CD4-positive, alpha-beta T cell treated with Interleukin-15 for 1 hour (primary cell): ENCODE data around the gene OSBP2.

ENCODE experiments used
- DNase-seq: peaks from one replicate; pipeline ENCODE4 v3.0.0-alpha.2; 2020

The OSBP2 gene

DNA sequence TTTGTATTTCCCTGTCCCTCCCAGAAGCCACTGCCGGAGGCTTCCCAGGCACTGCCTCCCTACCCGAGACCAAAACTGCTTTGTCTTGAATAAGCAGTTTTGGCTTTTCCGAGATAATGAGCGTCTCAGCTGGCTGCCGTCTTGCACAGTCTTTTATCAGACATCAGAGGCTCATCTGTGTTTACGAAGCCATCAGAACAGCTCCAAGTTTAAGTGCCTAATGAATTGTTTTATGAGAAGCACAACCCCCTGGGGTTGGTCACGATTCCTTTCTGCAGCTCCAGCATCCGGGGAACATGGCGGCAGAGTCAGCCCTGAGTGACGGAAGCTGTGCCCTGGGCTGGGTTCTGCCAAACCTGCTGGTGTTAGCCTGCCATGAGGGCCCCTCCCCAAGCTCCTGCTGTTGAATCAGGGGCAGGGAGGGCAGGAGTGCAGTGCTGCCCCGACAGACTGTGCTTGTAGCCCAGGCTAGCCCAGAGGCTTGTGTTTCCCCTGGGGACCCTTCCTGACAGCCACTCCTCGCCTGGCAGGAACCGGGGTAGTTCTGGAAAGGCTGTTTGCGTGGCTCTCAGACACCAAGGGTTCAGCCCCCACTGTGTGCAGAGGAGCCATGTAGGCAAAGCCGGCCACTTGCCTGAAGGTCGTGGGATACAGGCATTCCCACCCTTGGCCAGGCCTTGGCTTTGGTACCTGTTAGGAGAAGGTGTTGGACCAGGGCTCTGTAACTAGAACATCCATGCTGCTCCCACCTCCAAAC is 177.8 kb downstream of the OSBP2 start:
- DNase-seq, result no peak

DNA sequence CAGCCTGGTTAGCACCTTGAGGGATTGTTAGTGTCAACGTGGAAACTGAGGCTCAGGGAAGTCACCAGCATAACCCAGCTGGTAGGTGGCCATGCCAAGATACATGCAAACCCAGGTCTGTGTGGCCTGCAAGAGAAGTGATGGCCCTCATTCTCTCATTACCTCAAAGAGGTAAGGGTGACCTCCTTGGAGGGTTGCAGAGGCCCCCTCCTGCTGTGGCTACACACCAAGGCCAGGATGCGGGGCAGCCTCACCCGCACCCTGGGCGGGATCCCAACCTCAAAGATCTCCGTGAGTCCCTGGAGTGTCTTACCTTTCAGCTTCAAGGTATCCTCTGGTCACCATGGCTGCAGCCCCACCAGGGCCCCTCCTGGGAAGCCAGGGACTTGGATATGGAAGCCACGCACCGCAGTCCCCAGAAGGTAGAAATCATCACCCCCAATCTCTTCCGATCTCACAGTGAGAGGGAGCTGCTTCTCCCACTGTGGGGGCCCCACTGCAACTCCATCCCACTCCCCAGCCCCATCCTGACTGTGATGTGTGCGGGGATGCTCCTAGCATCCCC is 178.5 kb downstream of the OSBP2 start:
- DNase-seq, result no peak

DNA sequence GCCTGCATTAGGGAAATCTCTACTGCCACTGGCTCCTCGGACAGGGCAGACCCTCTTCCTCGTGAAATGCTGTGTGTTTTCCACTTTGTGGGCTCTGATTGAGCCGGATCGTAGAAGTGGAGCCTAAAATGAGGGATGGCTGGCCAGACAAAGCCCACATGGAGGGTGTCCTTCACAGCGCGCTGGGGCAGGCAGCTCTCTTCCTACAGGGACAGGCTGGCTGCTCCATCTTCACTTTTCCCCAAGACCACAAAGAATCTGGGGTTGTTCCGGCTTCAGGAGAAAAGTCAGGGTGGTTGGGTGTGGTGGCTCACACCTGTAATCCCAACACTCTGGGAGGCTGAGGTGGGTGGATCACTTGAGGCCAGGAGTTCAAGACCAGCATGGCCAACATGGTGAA is 179.0 kb downstream of the OSBP2 start:
- DNase-seq, result no peak

DNA sequence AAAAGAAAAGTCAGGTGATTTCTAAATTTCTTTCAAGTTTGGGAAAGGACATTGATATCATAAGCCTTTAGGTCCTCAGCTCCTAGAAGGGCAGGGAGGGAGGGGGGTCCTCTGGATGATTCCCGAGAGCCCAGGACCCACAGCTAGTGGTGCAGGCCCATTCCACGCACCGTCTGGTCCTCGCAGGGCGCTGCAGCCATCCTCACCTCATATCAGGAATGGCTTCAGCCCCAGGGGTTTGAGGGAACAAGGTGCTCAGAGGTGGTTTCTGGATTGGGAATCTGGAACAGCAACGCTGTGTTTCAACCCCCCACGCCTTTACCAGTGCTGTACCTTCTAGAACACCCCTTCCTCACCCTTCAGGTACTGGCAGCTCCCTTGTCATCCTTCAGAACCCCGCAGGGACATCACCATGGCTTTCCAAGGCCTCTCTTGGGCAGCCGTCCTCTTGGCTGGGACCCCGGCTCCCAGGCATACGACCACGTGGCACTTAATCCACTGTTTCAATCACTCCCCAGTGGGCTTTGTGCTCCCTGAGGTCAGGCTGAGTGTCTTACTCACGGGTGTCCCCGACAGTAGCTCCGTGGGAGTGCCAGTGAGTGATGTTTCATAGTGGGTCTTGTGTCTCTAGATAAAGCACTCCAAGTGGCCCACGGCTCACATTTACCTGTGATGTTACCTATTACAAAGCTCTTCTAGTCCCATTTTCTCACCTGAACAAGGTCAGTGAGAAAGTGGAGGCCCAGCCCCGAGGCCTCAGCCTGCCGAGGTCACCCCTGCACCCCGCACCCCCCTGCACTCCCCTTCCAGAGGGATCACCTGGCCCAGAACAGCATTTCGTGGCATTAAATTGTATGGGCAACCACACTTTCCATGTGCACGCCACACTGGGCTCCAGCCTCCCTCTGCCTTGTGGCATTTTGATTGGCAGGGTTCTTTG is 180.0 kb downstream of the OSBP2 start:
- DNase-seq, result no peak

DNA sequence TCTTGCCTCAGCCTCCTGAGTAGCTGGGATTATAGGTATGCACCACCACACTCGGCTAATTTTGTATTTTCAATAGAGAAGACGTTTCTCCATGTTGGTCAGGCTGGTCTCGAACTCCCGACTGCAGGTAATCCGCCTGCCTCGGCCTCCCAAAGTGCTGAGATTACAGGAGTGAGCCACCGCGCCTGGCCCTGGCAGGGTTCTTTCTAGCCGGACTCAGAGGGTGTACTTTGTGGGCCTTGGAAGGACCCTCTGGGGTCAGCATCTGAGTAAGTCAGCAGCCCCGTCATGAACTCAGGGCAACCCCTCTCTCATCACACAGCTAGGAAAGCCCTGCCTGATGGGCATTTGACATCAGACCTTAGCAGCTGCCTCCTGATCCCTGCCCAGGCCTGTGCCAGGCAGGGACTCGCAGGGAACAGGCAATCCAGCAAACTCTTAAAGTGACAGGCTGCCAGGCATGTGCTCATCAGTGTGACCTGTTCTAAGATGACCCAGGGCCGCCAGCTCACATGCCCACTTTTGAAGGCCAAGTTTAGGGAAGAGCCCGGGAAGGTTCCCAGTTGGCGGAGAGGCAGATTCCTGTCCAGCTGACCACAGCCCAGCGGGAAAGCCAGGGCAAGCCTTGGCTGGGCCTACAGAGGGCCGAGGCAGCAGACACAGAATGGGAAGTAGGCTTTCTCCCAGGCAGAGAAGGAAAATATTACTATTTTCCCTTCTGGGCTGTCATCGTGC is 181.0 kb downstream of the OSBP2 start:
- DNase-seq, result no peak

DNA sequence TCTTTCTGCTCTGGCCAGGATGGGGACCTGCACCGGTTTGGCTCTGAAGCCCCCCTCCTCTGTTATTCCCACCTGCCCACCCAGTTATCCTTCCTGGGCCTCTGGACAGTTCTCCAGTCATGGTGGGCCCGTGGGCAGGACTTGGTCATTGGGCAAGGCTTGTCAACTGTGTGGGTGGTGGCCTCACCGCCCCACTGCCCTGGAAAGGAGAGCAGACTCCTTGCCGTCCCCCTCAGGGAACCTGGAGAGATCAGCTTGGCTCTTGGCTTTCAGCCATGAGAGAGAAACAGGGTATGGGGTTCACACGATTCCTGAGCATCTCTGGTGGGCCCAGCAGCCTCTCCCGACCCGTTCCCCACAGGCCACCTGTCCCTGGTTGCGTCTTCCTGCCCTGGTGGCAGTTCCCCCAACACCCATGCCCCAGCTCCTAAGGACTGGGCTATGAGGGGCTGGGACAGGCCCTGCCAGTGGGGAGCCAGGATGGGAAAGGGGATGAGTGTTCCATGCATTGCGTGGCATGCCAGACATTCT is 181.6 kb downstream of the OSBP2 start:
- DNase-seq, result no peak

DNA sequence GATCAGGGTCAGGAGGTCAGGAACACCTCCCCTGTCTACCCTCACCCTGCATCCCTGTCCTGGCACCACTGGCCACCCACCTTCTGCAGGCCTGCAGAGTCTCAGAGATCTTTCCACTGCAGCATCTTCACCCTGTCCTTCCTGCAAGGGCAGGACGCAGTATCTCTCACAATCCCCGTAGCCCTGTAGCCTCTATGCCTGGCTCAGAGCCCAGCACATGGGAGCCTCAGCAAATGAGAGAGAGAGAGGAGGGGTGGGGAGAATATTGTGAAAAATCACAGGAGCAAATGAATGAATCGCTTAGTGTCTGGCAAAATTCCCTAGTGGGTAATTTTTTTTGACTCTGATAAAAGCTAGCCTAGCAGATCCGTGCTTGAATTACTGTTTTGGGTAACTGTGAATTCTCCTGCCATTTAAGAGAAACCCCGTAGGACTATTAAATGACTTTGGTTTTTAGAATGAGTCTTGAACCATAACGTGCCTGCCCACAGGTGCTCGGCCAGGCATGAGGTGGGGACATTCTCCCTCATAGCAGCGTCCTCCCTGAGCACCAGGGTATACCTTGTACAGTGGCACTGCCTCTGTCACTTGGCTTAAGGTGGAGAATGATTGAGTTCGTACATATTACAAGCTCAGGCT is 182.4 kb downstream of the OSBP2 start:
- DNase-seq, result no peak

DNA sequence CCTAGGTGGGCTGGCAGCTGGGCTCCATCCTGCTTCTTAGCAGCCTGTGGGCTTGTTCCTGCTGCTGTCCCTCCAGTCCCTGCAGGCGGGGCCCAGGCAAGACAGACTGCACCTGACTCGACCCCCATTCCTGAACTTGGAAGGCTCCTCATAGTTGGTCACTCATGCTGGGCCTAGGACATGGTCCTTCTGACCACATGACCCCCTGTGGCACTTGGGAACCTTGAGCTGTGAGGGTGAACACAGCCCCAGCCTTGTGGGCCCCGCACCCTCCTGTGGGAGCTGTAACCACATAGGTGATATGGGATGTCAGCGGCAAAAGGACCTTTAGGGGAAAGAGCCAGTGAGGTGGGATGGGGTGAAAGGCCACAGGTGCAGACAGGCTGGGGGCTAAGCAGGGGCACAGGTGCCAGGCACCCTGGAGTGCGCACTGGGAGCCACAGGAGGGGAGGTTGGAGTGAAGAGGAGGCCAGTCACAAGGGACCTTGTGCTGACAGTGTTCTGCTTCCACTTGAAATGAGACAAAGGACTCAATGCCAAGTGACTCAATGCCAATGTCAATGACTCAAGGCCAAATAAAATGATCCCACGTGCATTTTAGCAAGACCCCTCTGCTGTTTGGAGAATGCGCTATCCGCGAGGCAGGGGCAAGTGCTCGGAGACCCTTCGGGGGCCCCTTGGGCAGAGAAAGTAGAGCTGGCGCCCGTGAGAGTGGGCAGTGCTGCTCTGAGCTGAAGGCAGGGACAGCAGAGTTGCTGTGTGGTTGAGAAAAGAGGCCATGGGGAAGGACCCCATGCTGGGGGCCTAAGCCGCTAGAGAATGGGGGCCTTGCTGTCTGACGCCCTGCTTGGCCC is 183.2 kb downstream of the OSBP2 start:
- no peak for DNase-seq

DNA sequence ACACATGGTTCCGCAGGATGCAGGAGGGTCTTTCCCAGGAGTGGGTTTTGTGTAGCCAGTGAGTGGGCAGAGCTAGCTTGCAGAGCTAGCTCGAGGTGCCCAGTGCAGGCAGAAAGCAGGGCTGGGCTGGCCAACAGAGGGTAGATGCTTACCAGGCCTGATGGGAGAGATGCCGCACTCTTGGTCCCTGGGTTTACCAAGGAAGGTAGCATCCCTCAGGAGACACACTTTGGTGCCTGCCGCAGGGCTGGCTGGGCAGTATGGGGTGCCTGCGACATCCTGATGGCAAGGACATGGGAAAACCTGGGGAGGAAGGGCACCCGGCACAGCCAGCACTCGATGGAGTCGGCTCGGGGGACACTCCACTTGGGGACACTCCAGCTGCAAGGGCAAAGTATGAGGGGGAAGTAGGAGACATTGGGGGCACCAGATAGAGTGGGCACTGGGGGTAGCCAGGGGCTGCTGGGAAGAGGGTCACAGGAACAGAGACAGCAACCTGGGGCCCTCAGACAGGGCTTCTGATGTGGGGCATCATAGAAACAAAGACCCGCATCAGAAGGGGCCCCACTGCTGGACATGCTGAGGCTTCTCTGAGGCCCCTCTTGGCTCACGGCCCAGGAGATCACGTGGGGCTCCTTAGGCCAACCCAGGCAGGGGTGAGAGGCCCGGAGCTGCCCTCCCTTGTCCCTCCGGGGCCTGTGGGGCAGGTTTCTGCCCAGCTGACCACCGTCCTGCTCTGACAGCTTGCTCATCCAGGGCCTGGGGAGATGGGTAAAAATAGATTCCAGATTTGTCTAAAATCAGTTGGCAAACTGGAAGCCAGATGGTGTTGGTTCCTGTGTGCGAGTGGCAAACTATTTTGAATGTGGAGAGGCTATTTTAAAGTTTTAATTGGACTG is 184.1 kb downstream of the OSBP2 start:
- no peak for DNase-seq

DNA sequence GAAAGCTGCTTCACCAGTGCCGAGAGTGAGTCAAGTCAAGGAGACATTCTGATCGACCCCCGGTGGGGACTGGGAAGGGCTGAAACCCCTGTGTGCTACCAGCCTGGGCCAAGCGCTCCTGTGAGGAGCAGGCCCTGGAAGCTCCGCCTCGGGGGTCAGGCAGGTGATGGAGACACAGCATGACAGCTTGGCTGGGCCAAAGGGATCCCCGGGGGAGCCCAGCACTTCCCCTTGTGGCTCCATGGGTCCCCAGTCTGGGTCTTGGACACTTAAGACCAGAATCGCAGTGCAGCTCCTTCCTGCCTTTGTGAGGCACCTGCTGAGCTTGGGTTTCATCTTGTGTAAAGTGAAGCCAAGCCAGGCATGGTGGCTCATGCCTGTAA is 184.7 kb downstream of the OSBP2 start:
- no peak for DNase-seq

DNA sequence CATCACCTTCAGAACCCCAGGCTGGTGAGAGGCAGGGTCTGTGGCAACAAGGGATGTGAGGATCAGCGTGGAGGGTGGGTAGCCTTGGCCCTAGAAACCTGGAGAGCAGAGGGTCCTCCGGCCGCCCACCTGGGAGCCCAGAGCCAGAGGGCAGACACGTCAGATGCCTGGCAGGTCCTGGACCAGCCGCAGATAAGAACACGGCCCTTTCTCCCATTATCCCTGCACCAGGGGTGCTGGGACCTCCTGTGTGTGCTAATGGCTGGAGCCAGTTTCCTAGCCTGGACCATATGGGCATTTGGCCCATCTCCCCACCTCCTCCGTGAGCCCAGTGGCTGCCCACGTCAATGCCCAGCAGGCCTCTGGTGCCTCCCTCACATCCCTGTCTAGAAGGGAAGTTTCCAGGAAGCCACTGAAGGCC is 185.5 kb downstream of the OSBP2 start:
- DNase-seq, result no peak

DNA sequence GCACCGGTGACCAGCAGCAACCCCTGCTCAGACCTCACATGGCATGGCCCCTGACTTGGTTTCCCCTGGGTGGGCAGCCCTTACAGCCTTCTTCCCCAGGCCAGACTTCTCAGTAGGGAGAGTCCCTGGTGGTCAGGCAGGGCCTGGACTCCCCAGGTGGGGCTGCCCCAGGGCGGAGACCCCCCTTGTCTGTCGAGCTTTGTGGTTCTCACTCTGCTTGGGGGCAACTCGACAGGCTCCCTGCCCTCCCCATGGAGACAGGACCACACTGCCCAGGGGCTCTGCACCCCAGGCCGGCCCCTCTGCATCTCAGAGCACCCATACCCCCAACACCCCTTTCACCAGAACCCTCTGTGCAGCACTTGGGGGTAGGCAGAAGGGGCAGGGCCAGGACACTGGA is 186.2 kb downstream of the OSBP2 start:
- DNase-seq, result no peak

DNA sequence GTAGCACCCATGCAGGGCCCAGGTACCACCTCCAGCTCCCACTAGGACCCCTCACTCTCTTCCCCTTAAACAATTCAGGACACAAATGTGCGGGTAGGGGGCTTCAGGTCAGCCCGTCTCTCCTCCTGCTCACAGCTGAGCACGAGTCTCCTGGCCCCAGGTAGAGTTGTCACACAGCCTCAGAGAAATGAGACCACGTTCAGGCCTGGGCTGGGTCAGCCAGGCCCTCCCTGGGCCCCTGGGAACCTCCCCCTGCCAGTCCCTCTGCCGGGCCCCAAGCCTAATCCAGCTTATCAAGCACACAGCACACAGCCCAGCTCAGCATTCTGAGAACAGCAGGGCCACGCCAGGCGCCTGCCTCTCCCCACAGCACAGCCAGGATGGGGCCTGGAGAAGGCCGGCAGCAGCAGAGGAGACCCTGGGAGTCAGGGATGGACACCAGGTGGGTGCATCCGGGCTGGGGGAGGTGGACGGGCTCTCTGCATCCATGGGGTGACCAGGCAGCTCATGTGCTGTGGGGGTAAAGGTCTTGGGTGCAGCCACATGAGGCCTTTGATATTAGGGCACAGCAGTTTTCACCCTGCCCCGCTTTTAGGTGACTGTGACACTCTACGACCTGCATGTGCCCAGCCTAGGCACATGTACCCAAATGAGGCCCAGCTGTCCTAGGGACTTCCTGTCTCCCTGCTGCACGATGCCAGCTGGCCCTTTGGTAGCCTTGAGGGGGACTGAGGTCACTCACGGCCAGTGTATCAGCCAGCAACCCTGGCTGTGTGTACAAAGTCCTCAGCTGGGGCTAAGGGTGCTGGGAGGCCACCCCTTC is 186.9 kb downstream of the OSBP2 start:
- no peak for DNase-seq

DNA sequence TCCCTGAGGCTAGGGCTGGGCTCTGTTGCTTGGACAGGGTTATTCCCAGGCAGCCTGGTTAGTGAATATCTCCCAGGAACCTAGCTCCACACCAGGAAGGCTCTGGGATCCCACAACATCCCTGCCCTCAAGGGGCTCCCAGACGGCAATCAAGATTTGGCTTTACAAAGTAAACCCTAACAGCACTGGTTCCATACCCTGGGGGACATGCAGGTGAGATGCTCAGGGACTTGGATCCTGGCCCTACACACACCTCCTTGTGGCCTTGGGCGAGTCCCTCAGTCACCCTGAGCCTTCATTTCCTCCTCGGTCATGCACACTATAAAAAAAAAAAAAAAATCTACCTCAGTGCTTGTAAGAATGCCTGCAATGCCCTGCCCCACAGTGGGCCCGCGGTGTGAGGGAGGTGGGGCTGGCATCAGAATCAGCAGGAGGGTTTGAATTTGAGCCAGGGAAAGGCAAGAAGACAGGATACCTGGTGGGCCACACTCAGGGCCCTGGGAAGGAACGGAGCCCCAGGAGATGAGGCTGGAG is 187.6 kb downstream of the OSBP2 start:
- no peak for DNase-seq

DNA sequence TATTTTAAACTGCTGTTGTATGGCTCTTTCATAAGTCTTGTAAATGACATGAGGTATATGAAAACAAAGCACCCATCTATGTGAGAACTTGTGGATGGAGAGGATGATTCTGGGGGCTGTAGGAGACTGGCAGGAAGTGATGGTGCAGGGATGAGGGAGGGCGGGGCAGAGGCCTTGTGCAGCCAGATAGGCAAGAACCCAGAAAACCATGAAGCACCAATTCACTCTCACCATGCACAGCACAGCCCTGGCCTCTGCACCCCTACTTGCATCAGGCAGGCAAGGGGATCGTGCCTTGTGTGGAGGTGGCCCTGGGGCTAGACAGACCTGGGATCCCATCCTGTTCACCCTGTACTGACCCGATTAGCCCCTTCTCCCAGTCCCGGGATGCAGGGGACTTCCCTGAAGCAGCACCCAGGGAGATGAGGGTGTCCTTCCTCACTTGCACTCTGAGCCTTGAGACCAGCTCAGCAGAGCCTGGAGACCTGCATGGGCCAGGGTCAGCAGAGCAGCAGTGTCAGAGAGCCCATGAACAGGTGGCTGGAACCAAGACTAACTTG is 188.4 kb downstream of the OSBP2 start:
- no peak for DNase-seq

DNA sequence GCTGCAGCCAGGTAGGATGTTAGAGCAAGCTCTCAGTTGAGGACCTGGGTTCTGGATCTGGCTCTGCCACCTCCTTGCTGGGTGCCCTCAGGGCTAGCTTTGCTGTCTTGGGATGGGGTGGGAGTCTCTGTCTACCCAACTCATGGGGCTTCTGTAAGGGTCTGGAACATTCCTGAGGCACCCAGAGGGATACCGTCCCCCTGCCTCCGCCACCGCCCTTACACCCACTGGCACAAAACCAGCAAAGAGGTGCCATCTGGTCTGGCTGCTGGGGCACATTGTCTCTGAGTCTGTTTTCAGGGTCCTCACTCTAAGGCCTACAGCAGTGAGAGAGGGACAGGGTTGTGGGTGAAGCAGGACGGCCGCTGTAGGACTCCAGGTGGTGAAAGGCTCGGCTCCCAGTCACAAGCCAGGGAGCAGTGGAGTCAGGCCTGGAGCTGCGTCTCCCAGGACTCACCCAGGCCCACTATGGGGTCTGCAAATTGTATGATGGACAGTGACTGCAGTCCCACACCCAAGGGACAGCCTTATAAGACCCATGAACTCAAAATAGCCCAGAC is 189.0 kb downstream of the OSBP2 start:
- no peak for DNase-seq

DNA sequence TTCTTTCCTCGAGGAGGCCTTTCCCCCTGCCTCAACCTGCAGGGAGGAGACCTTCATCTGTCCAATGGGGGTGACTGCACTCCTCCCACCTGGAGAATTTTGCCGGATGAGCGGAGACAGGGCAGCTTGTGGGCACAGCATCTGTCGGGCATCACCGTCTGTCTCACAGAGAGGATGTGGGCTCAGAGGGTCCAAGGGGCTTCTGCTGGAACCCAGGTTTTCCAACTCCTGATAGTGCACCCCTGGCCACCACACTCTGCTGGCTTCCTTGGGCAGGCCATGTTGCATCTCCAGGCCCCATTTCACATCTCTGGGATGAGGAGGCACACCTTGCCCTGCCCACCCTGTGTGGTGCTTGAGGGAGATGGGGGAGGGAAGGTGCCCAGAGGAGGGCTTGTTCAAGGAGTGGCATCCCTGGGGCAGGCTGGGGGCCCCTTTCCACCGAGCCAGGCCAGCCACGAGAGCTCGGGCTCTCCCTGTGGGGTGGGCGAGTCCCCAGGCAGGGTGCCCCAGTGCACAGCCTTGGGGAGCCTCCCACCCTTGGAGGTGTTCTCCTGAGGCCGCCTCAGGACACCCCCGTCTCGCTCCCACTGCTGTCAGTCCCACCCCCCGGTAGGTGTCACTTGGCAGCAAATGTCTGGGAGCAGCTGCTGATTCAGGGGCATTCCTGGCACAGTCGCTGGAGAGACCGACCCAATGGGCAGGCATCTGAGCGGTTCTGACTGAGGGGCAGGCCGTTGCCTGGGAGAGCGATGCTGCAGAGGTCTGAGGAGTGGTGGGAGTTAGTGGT is 189.7 kb downstream of the OSBP2 start:
- DNase-seq, result no peak

DNA sequence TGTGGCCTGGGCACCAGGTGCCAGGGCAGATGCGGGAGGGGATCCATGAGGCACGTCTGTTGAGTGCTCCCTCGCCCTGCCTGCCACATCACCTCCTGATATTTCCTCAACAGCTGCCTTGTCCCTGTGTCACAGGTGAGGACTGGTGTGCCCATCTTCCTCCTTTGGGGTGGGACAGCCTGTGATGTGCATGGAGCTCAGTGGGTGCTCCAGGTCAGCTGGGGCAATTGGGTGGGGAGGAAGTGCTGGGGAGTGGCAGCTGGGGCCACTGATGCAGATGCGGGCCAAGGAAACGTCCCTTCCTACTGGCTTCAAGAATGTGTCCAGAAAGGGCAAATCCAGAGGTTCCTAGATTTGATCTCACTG is 190.3 kb downstream of the OSBP2 start:
- DNase-seq, result no peak
